HepG2 (cell line): Measurements from ENCODE around the gene ATAD2B. TPM values are rescaled to one million over a fixed set of nuclear protein-coding genes. Genes with fewer than 3 reads are reported as not detected.

Source experiments
- ATAC-seq: fragments of 200-7000 bp; cut with Tn5 transposase; 3 replicates; pipeline ENCODE4 v1.9.1; 2020; ENCODE audit warnings: mild to moderate bottlenecking, moderate library complexity
- BruUV-seq: library from RNA; stranded (reverse); fragments of 400-500 nt; replicated peaks from 2 replicates; lab custom pipeline; 2021; lab: Mats Ljungman, UMichigan
- CTCF ChIA-PET: fragments of 300-600 bp; formaldehyde crosslinking; extraction: SDS; loops from one replicate; lab custom pipeline; 2021; ENCODE audit warnings: low total read pairs, inconsistent platforms, low intra/inter-chr PET ratio; lab: Yijun Ruan, JAX
- POLR2A ChIA-PET: fragments of 350-600 bp; sonication (Branson Sonifier 250); formaldehyde crosslinking; loops from one replicate; lab custom pipeline; 2020; ENCODE audit warnings: antibody characterized with exemption, inconsistent platforms; lab: Yijun Ruan, JAX
- DNase-seq: peaks from one replicate; pipeline ENCODE4 v3.0.0-alpha.2; 2015; ENCODE audit warnings: low spot score
- FAIRE-seq: peaks from 3 replicates; lab custom pipeline; 2011; peaks lifted over from hg19 to GRCh38; lab: Jason Lieb, UNC
- H2AFZ ChIP-seq: one replicate; pipeline ENCODE4 v1.6.1; 2011; ENCODE audit warnings: low read length, inconsistent platforms
- H3K27ac ChIP-seq: fragments of 300-600 bp; 3 replicates; pipeline ENCODE4 v1.8.0; 2011; ENCODE audit warnings: mixed run types, mild to moderate bottlenecking, mixed read lengths, low read length, inconsistent platforms; ENCODE audit not compliant: insufficient read depth; ENCODE audit errors: extremely low read length
- H3K27me3 ChIP-seq, 2 experiments: fragments of 200-600 bp in 1 of 2; 2 replicates in 1 of 2; 3 replicates in 1 of 2; pipeline versions ENCODE4 v1.6.0 to v1.8.0; 2011; ENCODE audit warnings: low read length in 2 of 2, mild to moderate bottlenecking in 2 of 2, moderate library complexity in 2 of 2, inconsistent platforms in 1 of 2; ENCODE audit not compliant: insufficient read depth in 2 of 2, control insufficient read depth in 1 of 2
- H3K36me3 ChIP-seq, 2 experiments: fragments of 200-600 bp in 1 of 2; replicated peaks in 1 of 2; 2 replicates in 1 of 2; 3 replicates in 1 of 2; pipeline versions ENCODE4 v1.5.1 to v1.8.0; 2011; ENCODE audit warnings: low read length in 2 of 2, inconsistent platforms in 1 of 2; ENCODE audit not compliant: insufficient read depth in 2 of 2, control insufficient read depth in 1 of 2
- H3K4me1 ChIP-seq: 2 replicates; pipeline ENCODE4 v1.5.1; 2012; ENCODE audit warnings: low read length, inconsistent platforms; ENCODE audit not compliant: insufficient read depth
- H3K4me2 ChIP-seq: 2 replicates; pipeline ENCODE4 v1.6.0; 2011; ENCODE audit warnings: low read depth, low read length, inconsistent platforms
- H3K4me3 ChIP-seq, 3 experiments: fragments of 200-600 bp in 1 of 3; sonication (generic), shearing (Covaris generic) in 1 of 3; replicated peaks in 1 of 3; 2 replicates each; pipeline ENCODE4 v1.5.1; 2011 to 2016; ENCODE audit warnings: low read length in 3 of 3, inconsistent platforms in 2 of 3, low read depth in 2 of 3, mild to moderate bottlenecking in 2 of 3, control low read depth in 1 of 3, mixed read lengths in 1 of 3; ENCODE audit not compliant: insufficient read depth in 1 of 3
- H3K79me2 ChIP-seq: one replicate; pipeline ENCODE4 v1.6.1; 2011; ENCODE audit warnings: low read length, inconsistent platforms; ENCODE audit not compliant: insufficient read depth
- H3K9ac ChIP-seq: 2 replicates; pipeline ENCODE4 v1.6.0; 2011; ENCODE audit warnings: mild to moderate bottlenecking, low read depth, low read length, inconsistent platforms; ENCODE audit not compliant: insufficient read depth
- H3K9me3 ChIP-seq: 2 replicates; pipeline ENCODE4 v1.5.1; 2012; ENCODE audit warnings: mild to moderate bottlenecking, low read length
- H4K20me1 ChIP-seq: 2 replicates; pipeline ENCODE4 v1.6.0; 2011; ENCODE audit warnings: inconsistent platforms, mild to moderate bottlenecking, low read length, moderate library complexity; ENCODE audit not compliant: insufficient read depth
- CBFB ChIP-seq: sonication (generic); formaldehyde crosslinking; IDR thresholded peaks from 2 replicates; pipeline ENCODE4 v1.4.0; 2020; ENCODE audit warnings: missing genetic modification reagents
- HNF1A ChIP-seq, 2 experiments: sonication (generic) in 1 of 2; formaldehyde crosslinking in 1 of 2; IDR thresholded peaks; 2 replicates each; pipeline versions ENCODE4 v1.4.0 to v1.6.1; 2016 to 2020; ENCODE audit warnings: borderline replicate concordance in 1 of 2, low read depth in 1 of 2, mild to moderate bottlenecking in 1 of 2, missing genetic modification reagents in 1 of 2
- KLF12 ChIP-seq: sonication (generic); formaldehyde crosslinking; IDR thresholded peaks from 2 replicates; pipeline ENCODE4 v1.4.0; 2020; ENCODE audit warnings: missing genetic modification reagents, borderline replicate concordance
- MAFK ChIP-seq, 2 experiments: IDR thresholded peaks in 1 of 2; conservative IDR thresholded peaks in 1 of 2; 2 replicates each; pipeline ENCODE4 v1.6.1; 2011; ENCODE audit warnings: improper control_type of control experiment in 2 of 2, low read length in 2 of 2
- RFX3 ChIP-seq: IDR thresholded peaks from 2 replicates; pipeline ENCODE4 v1.6.1; 2016; ENCODE audit warnings: missing biosample characterization, missing genetic modification reagents
- TBL1XR1 ChIP-seq: fragments of 150-350 bp; IDR thresholded peaks from 2 replicates; pipeline ENCODE4 v1.6.1; 2014; ENCODE audit warnings: borderline replicate concordance, low read length; ENCODE audit not compliant: partially characterized antibody
- ZNF180 ChIP-seq: sonication (generic); formaldehyde crosslinking; IDR thresholded peaks from 2 replicates; pipeline ENCODE4 v1.4.0; 2020; ENCODE audit warnings: low read depth, missing genetic modification reagents, borderline replicate concordance
- ZNF331 ChIP-seq: sonication (generic); formaldehyde crosslinking; IDR thresholded peaks from 2 replicates; pipeline ENCODE4 v1.4.0; 2020; ENCODE audit warnings: missing genetic modification reagents
- ZNF766 ChIP-seq: sonication (generic); formaldehyde crosslinking; IDR thresholded peaks from 2 replicates; pipeline ENCODE4 v1.5.0; 2020; ENCODE audit warnings: missing genetic modification reagents, borderline replicate concordance
- WGBS: methylation state at CpG from one replicate; pipeline ENCODE4 v1.1.6; 2017; ENCODE audit warnings: low lambda C conversion rate; 5-methylcytosine and 5-hydroxymethylcytosine counted together
- in situ Hi-C: cut with HindIII; loops from 2 replicates; pipeline ENCODE4 v1.10.0; 2017; ENCODE audit warnings: low pct_unique_long_range_greater_than_20kb; ENCODE audit not compliant: extremely low pct_ligation_motif_present
- intact Hi-C: fragments of 100-400 bp; cut with micrococcal nuclease; formaldehyde crosslinking; loops from one replicate; pipeline ENCODE4 v1.10.0; 2022; ENCODE audit not compliant: unreplicated experiment
- polyA plus RNA-seq, 8 experiments: library from polyadenylated mRNA; depleted of rRNA in 3 of 8; stranded (reverse) in 7 of 8; unstranded in 1 of 8; fragments of >200 nt; fragmentation: Illumina TruSeq in 4 of 8; extraction: Trizol in 4 of 8; gene quantifications; 2 replicates each; pipeline versions ENCODE4 v1.2.1 to v1.2.3, GENCODE V29; 2011 to 2016; ENCODE audit warnings: low read depth in 4 of 8, missing spikeins in 1 of 8, mixed read lengths in 1 of 8; ENCODE audit not compliant: insufficient read depth in 1 of 8
- total RNA-seq, 5 experiments: library from RNA; depleted of rRNA; stranded (reverse); fragments of >200 nt; fragmentation: Illumina TruSeq; extraction: Trizol; gene quantifications; 2 replicates each; pipeline ENCODE4 v1.2.3, GENCODE V29; 2016; ENCODE audit warnings: low read depth in 1 of 5
- TF ChIP-seq, protein P1 (sequence below): sonication (generic); formaldehyde crosslinking; IDR thresholded peaks from 2 replicates; pipeline ENCODE4 v1.4.0; 2020; ENCODE audit warnings: mild to moderate bottlenecking, missing genetic modification reagents

ATAD2B gene
- total and polyA plus RNA-seq, 2 of the 13 experiments (the other 11 are each of a cell fraction or from before 2014, with no cell fraction given): 5.3 to 22.2 TPM

DNA sequence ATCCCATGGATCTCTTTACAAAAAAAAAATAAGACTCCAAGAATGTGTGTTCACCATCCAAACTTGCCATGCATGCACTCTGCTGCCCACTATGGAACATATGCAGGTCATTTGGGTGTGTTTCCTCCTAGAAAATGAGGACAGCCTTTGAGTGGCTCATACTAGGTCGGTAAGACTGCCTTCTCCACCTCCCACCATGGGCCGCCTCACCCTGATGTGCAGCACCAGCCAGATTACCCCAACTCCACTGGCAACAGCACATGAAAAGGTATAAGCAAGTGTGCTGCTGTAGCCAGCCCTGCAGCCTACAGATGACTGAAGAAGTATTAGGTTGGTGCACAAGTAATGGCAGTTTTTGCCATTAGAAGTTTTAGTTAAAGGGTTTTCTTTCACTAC is 214.2 kb downstream of the ATAD2B start (continued):
- TF ChIP-seq ZNF180 (CRISPR knock-in tag): no peak
- no peak for TF ChIP-seq ZNF331 (CRISPR knock-in tag)
- no peak for TF ChIP-seq RFX3 (CRISPR knock-in tag)

DNA sequence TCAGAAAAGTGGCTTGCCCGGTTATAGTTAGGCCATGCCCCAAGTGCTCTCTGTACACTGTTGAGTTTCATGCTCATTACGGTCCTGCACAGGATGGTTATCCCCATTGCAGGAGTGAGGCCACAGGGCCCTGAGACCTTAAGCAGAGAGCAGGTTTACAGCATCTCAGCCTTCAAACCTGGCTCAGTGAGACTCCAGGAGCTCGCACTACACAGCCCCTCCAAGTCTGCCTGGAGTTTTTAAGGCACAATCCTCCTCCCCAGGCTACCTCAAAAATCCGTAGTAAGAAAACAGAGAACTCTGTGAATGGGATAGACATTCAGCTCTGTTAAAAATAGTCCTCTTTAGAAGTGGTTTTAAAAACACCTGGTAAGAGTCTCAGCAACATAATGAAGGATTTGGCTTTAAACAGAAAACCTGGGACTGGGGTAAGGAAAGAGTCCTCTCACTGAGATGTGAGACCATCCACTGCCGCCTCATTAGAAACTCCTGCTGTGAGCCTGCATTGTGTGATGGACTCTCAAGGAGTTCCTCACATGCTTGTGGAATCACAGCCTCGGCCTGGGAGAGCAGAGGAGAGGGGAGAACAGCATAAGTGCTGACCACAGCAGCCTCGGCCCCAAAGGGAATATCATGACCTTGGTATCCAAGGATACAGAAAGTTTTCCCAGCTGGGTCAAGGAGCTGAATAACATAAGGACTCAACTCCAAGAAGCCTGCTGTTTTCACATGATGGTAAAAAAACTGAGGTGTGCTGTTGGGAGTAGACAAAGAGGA is 214.8 kb downstream of the ATAD2B start:
- no peaks in the 10 kb centered on the region for H4K20me1 ChIP-seq
- no peak overlapping the region for H3K27ac ChIP-seq
- ChIA-PET CTCF (no interaction called here), POLR2A (no interaction called here)
- intact Hi-C loops (no loop called here), in situ Hi-C loops (no loop called here)
- H3K9ac ChIP-seq: no peak overlapping the region
- H3K4me3 ChIP-seq: no peak overlapping the region
- TF ChIP-seq TBL1XR1 (no peak), KLF12 (CRISPR knock-in tag) (no peak), ZNF766 (no peak), HNF1A (IDR thresholded peaks at IDR 0.05; ENCODE audit: low read depth) (no peak), HNF1A (CRISPR knock-in tag; IDR thresholded peaks at IDR 0.05; ENCODE audit: borderline replicate concordance) (no peak), MAFK (conservative IDR thresholded peaks at IDR 0.05 in 1 of 2, IDR thresholded peaks at IDR 0.05 in 1 of 2; ENCODE audit: low read length in 2 of 2) (peak in 1 of 2 experiments; percentile 46; a peak in 1 of 4 replicates), CBFB (CRISPR knock-in tag) (no peak)
- TF ChIP-seq, protein P1, sequence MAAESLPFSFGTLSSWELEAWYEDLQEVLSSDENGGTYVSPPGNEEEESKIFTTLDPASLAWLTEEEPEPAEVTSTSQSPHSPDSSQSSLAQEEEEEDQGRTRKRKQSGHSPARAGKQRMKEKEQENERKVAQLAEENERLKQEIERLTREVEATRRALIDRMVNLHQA (CRISPR knock-in tag): no peak
- no peak overlapping the region for H2AFZ ChIP-seq
- H3K36me3 ChIP-seq: no peaks in the 10 kb centered on the region
- H3K79me2 ChIP-seq: no peaks in the 10 kb centered on the region
- no peak for DNase-seq
- no peak overlapping the region for H3K4me2 ChIP-seq
- H3K27me3 ChIP-seq: no peaks in the 10 kb centered on the region
- no peaks in the 10 kb centered on the region for H3K9me3 ChIP-seq
- peak; percentile 36; the same call in 1 of the 3 replicates for ATAC-seq
- no peaks in the 10 kb centered on the region for H3K4me1 ChIP-seq
- 98% methylated on average over 7 of the region's 7 CpGs for WGBS
- BruUV-seq: no TSS peak
- no peak for FAIRE-seq
